ENCODE measurements around the gene KIF4A. TPM values are rescaled to one million over a fixed set of nuclear protein-coding genes. Genes with fewer than 3 reads are reported as not detected.

The KIF4A gene
- total and polyA plus RNA-seq, 10 of the 15 experiments (the other 5 are each of a cell fraction or from before 2014, with no cell fraction given) = 10.8 to 28.8 (median 22.5) TPM

DNA sequence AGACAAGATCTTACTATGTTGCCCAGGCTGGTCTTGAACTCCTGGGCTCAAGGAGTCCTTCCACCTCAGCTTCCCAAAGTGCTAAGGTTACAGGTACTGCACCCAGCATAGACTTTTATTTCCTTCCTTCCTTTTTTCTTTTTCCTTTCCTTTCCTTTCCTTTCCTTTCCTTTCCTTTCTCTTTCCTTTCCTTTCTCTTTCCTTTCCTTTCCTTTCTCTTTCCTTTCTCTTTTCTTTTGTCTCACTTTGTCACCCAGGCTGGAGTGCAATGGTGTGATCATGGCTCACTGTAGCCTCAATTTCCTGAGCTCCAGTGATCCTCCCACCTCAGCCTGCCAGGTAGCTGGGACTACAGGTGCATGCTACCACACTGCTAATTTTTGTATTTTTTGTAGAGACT, 174.1 kb downstream of the KIF4A start:
- ATAC-seq (no peak), FAIRE-seq (no peak), DNase-seq (ENCODE audit: low read depth, low spot score) (no peak)
- H3K36me3 ChIP-seq (ENCODE audit: control insufficient read depth in 2 of 2, insufficient read depth in 2 of 2, low read length in 1 of 2) = no peaks in the 10 kb centered on the region
- no peaks in the 10 kb centered on the region for H4K20me1 ChIP-seq (ENCODE audit: control insufficient read depth, insufficient read depth)
- no TSS peak for BruUV-seq (replicated peaks)
- no peaks in the 10 kb centered on the region for H3K4me1 ChIP-seq (ENCODE audit: control insufficient read depth, insufficient read depth, low read length)
- ChIA-PET SMC1A (ENCODE audit: uncharacterized antibody, unreplicated experiment) (no interaction called here), RAD21 (ENCODE audit: unreplicated experiment) (no interaction called here), CTCF (interaction anchor here (0.7 to 1.1 kb wide), 3 partner anchors 9 to 266 kb away, joined by 3 read pairs; no protein-coding TSS in a partner anchor), POLR2A (no interaction called here)
- TF ChIP-seq NR2C1 (IDR thresholded peaks at IDR 0.05) (no peak), RB1 (IDR thresholded peaks at IDR 0.05; ENCODE audit: borderline replicate concordance) (no peak), SPI1 (IDR thresholded peaks at IDR 0.05; ENCODE audit: borderline replicate concordance, insufficient read depth, low read depth, low read length) (no peak), CTCF (IDR thresholded peaks at IDR 0.05 in 2 of 3, conservative IDR thresholded peaks at IDR 0.05 in 1 of 3; ENCODE audit: control insufficient read depth in 2 of 3, extremely low read depth in 1 of 3, insufficient read depth in 1 of 3, low read depth in 3 of 3, low read length in 3 of 3) (no peak), MYB (IDR thresholded peaks at IDR 0.05; ENCODE audit: borderline replicate concordance, low read depth, low read length) (no peak), HDAC6 (IDR thresholded peaks at IDR 0.05; ENCODE audit: unreplicated experiment) (no peak), YY1 (IDR thresholded peaks at IDR 0.05; ENCODE audit: low read depth, low read length) (no peak), SREBF2 (IDR thresholded peaks at IDR 0.05; ENCODE audit: low read length) (no peak), BHLHE40 (IDR thresholded peaks at IDR 0.05; ENCODE audit: borderline replicate concordance in 1 of 2, low read depth in 2 of 2, low read length in 1 of 2) (no peak), RAD21 (IDR thresholded peaks at IDR 0.05; ENCODE audit: insufficient read depth, low read depth, low read length) (no peak), JUNB (IDR thresholded peaks at IDR 0.05) (no peak), PAX5 (IDR thresholded peaks at IDR 0.05; ENCODE audit: borderline replicate concordance, low read depth, low read length) (no peak), HCFC1 (IDR thresholded peaks at IDR 0.05; ENCODE audit: low read length) (no peak), MTA2 (IDR thresholded peaks at IDR 0.05; ENCODE audit: low read depth) (no peak)
- TF ChIP-seq, protein P1, sequence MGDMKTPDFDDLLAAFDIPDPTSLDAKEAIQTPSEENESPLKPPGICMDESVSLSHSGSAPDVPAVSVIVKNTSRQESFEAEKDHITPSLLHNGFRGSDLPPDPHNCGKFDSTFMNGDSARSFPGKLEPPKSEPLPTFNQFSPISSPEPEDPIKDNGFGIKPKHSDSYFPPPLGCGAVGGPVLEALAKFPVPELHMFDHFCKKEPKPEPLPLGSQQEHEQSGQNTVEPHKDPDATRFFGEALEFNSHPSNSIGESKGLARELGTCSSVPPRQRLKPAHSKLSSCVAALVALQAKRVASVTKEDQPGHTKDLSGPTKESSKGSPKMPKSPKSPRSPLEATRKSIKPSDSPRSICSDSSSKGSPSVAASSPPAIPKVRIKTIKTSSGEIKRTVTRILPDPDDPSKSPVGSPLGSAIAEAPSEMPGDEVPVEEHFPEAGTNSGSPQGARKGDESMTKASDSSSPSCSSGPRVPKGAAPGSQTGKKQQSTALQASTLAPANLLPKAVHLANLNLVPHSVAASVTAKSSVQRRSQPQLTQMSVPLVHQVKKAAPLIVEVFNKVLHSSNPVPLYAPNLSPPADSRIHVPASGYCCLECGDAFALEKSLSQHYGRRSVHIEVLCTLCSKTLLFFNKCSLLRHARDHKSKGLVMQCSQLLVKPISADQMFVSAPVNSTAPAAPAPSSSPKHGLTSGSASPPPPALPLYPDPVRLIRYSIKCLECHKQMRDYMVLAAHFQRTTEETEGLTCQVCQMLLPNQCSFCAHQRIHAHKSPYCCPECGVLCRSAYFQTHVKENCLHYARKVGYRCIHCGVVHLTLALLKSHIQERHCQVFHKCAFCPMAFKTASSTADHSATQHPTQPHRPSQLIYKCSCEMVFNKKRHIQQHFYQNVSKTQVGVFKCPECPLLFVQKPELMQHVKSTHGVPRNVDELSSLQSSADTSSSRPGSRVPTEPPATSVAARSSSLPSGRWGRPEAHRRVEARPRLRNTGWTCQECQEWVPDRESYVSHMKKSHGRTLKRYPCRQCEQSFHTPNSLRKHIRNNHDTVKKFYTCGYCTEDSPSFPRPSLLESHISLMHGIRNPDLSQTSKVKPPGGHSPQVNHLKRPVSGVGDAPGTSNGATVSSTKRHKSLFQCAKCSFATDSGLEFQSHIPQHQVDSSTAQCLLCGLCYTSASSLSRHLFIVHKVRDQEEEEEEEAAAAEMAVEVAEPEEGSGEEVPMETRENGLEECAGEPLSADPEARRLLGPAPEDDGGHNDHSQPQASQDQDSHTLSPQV (IDR thresholded peaks at IDR 0.05) = no peak
- H3K79me2 ChIP-seq (ENCODE audit: control insufficient read depth, insufficient read depth, low read length) = no peaks in the 10 kb centered on the region
- in situ Hi-C loops (cut with MboI) = no loop called here
- no peak overlapping the region for H3K9ac ChIP-seq (ENCODE audit: control insufficient read depth, insufficient read depth, low read length)
- H3K27ac ChIP-seq (ENCODE audit: control insufficient read depth, insufficient read depth) = no peak overlapping the region
- no peak overlapping the region for H3K4me2 ChIP-seq (ENCODE audit: control insufficient read depth, insufficient read depth)
- H3K27me3 ChIP-seq (replicated peaks in 1 of 2; ENCODE audit: control insufficient read depth in 2 of 2, insufficient read depth in 2 of 2, low read length in 1 of 2) = no peaks in the 10 kb centered on the region
- no peaks in the 10 kb centered on the region for H3K9me3 ChIP-seq (replicated peaks; ENCODE audit: control insufficient read depth, insufficient read depth, low read length)
- no peak overlapping the region for H2AFZ ChIP-seq (ENCODE audit: control insufficient read depth, low read depth, low read length)
- intact Hi-C loops (cut with micrococcal nuclease; ENCODE audit: unreplicated experiment) = no loop called here
- no peak overlapping the region for H3K4me3 ChIP-seq

Data from GM12878 (cell line).